IPS DF 19.7 (cell line): ENCODE results near the gene PPP1R1B.
"Not testable (repeated sequence)": the region's sequence is repeated elsewhere in the genome, so short reads cannot be mapped to it uniquely, and the experiment has no call there.

ENCODE experiments used
- DNase-seq: peaks from one replicate; pipeline ENCODE4 v3.0.0-alpha.2; 2013; ENCODE audit warnings: low read depth, low spot score

The PPP1R1B gene

GRCh38 chr17:39626171-39627046 is at the start of gene PPP1R1B:
TSS of gene PPP1R1B (plus strand) at chr17:39626952. CDS start at chr17:39627393, 441 bp downstream.
- DNase-seq: no peak

- DNase-seq: no peak
Observed at GRCh38 chr17:39578272-39578671, 48.5 kb upstream of the PPP1R1B start.

- DNase-seq: no peak
Observed at GRCh38 chr17:39579318-39580081, 47.3 kb upstream of the PPP1R1B start.

GRCh38 chr17:39580082-39580468 is 46.7 kb upstream of the PPP1R1B start:
- no peak for DNase-seq

- DNase-seq: no peak
Observed at GRCh38 chr17:39581071-39581758, 45.5 kb upstream of the PPP1R1B start.

GRCh38 chr17:39581759-39582085 is 45.0 kb upstream of the PPP1R1B start:
- no peak for DNase-seq

- DNase-seq: no peak
Observed at GRCh38 chr17:39582658-39583057, 44.1 kb upstream of the PPP1R1B start.

GRCh38 chr17:39590180-39590579 is 36.6 kb upstream of the PPP1R1B start:
- DNase-seq: not testable (repeated sequence)

- no peak for DNase-seq
Observed at GRCh38 chr17:39591958-39592954, 34.5 kb upstream of the PPP1R1B start.

GRCh38 chr17:39593371-39593770 is 33.4 kb upstream of the PPP1R1B start:
- no peak for DNase-seq

GRCh38 chr17:39595294-39595693 is 31.5 kb upstream of the PPP1R1B start:
- DNase-seq: no peak

- DNase-seq: no peak
Observed at GRCh38 chr17:39595928-39596510, 30.7 kb upstream of the PPP1R1B start.

GRCh38 chr17:39596543-39597267 is 30.0 kb upstream of the PPP1R1B start:
- DNase-seq: no peak

GRCh38 chr17:39597372-39598046 is 29.2 kb upstream of the PPP1R1B start:
- no peak for DNase-seq

GRCh38 chr17:39598047-39598481 is 28.7 kb upstream of the PPP1R1B start:
- DNase-seq: no peak

- DNase-seq: no peak
Observed at GRCh38 chr17:39598630-39599003, 28.1 kb upstream of the PPP1R1B start.

- DNase-seq: no peak
Observed at GRCh38 chr17:39599004-39599664, 27.6 kb upstream of the PPP1R1B start.

- DNase-seq: no peak
Observed at GRCh38 chr17:39599665-39600231, 27.0 kb upstream of the PPP1R1B start.
